ENCODE data around the gene GPC5. TPM values are rescaled to one million over a fixed set of nuclear protein-coding genes. Genes with fewer than 3 reads are reported as not detected.
"Not testable (repeated sequence)": the region's sequence is repeated elsewhere in the genome, so short reads cannot be mapped to it uniquely, and the experiment has no call there.

GPC5 gene
- total RNA-seq, 3 donors from 2014 or later, result 0.51 to 1.2 TPM; not detected in 1

GRCh38 chr13:92886535-92887077 lies 1488.2 kb downstream of the GPC5 start:
- DNase-seq, result no peak
- ATAC-seq, result no peak
- Histone ChIP-seq H3K36me3 (ENCODE audit: low read depth) (no peaks in the 10 kb centered on the region), H3K4me3 (no peak overlapping the region), H3K4me1 (ENCODE audit: low read depth) (no peaks in the 10 kb centered on the region), H3K9me3 (no peaks in the 10 kb centered on the region)
- intact Hi-C loops (cut with DNase I, micrococcal nuclease), result no loop called here
- no peak for TF ChIP-seq CTCF (IDR thresholded peaks at IDR 0.05)

- Histone ChIP-seq H3K4me1 (ENCODE audit: low read depth) (no peaks in the 10 kb centered on the region), H3K9me3 (peaks cover 2% of the 10 kb centered on the region), H3K36me3 (ENCODE audit: low read depth) (no peaks in the 10 kb centered on the region), H3K4me3 (no peak overlapping the region)
- intact Hi-C loops (cut with DNase I, micrococcal nuclease), result no loop called here
- ATAC-seq, result no peak
- DNase-seq, result no peak
- no peak for TF ChIP-seq CTCF (IDR thresholded peaks at IDR 0.05)
These were observed 1496.0 kb downstream of the GPC5 start for GRCh38 chr13:92894447-92894846.

GRCh38 chr13:92896842-92897241 lies 1498.4 kb downstream of the GPC5 start:
- no peak for DNase-seq
- no peaks in the 10 kb centered on the region for H3K36me3 ChIP-seq (ENCODE audit: low read depth)
- no peak for ATAC-seq
- no peak for TF ChIP-seq CTCF (IDR thresholded peaks at IDR 0.05)
- no peaks in the 10 kb centered on the region for H3K4me1 ChIP-seq (ENCODE audit: low read depth)
- intact Hi-C loops (cut with DNase I, micrococcal nuclease), result no loop called here
- peaks cover 3% of the 10 kb centered on the region for H3K9me3 ChIP-seq
- no peak overlapping the region for H3K4me3 ChIP-seq

GRCh38 chr13:92898946-92899345 lies 1500.5 kb downstream of the GPC5 start:
- DNase-seq; ATAC-seq; intact Hi-C loops (cut with DNase I, micrococcal nuclease); H3K4me3 ChIP-seq; H3K4me1 ChIP-seq (ENCODE audit: low read depth); H3K36me3 ChIP-seq (ENCODE audit: low read depth); H3K9me3 ChIP-seq: not testable (repeated sequence)

DNA sequence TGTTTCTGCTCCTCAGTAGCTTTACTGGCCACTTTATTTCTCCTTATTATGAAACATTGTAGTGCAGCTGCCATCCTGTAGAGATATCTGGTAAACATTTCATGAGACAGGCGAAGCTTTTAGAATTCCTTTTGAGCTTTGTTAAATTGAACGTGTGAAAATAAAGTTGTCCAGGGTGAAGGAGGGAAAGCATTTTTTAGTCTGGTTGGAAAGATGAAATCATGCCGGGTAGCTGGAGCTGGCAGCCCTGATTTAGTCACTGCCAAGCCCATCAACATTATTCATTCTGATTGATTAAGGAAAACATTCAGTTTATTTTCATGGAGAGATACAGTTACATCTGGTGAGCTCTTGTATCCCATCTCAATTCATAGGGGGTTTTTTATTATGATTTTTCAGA lies 1502.0 kb downstream of the GPC5 start:
- Histone ChIP-seq H3K36me3 (ENCODE audit: low read depth) (no peaks in the 10 kb centered on the region), H3K9me3 (peaks cover 3% of the 10 kb centered on the region), H3K4me1 (ENCODE audit: low read depth) (no peaks in the 10 kb centered on the region), H3K4me3 (no peak overlapping the region)
- intact Hi-C loops (cut with DNase I, micrococcal nuclease), result no loop called here
- DNase-seq (no peak), ATAC-seq (no peak)
- TF ChIP-seq CTCF (IDR thresholded peaks at IDR 0.05), result no peak

- no peak for TF ChIP-seq CTCF (IDR thresholded peaks at IDR 0.05)
- no peak for ATAC-seq
- Histone ChIP-seq H3K9me3 (peaks cover 3% of the 10 kb centered on the region), H3K4me1 (ENCODE audit: low read depth) (no peaks in the 10 kb centered on the region), H3K4me3 (no peak overlapping the region), H3K36me3 (ENCODE audit: low read depth) (no peaks in the 10 kb centered on the region)
- intact Hi-C loops (cut with DNase I, micrococcal nuclease), result no loop called here
- no peak for DNase-seq
These were observed 1503.3 kb downstream of the GPC5 start for GRCh38 chr13:92901739-92902138.

Data from mucosa of descending colon (tissue), 3 donors.